Epithelial cell of proximal tubule (primary cell): Measurements from ENCODE around the gene ARHGAP12. TPM values are rescaled to one million over a fixed set of nuclear protein-coding genes. Genes with fewer than 3 reads are reported as not detected.

Experiments used
- DNase-seq: peaks from one replicate; pipeline ENCODE4 v3.0.0-alpha.2; 2011; ENCODE audit warnings: low read depth
- H3K4me3 ChIP-seq: 2 replicates; pipeline ENCODE4 v1.5.1; 2011; ENCODE audit warnings: low read depth, mild to moderate bottlenecking, low read length
- total RNA-seq: library from RNA; depleted of rRNA; stranded (reverse); fragments of >200 nt; gene quantifications from 2 replicates; pipeline ENCODE4 v1.2.3, GENCODE V29; 2015
- TF ChIP-seq, protein P1 (sequence below): conservative IDR thresholded peaks from 2 replicates; pipeline ENCODE4 v1.5.1; 2012; ENCODE audit warnings: low read depth, mild to moderate bottlenecking, low read length

The ARHGAP12 gene
- total RNA-seq, 1 donor from 2014 or later, result 13.7 TPM

DNA sequence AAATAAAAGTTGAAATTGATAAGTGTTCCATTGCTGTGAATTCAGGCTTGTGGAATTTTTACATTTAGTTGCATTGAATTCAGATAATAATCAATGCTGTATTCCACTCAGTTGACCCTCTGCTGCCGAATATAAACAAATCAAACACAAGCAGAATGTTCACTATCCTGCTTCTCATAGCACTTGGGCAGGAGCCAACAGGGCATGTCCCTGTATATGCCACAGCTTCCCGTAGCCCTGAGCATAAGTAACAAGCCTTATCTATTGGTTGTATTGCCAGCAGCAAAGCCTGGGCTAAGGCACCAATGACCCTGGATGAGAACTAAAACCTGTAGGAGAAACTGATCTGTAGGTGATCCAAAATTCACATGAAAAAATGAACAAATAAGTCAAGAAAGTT is 145.9 kb downstream of the ARHGAP12 start:
- no peak for DNase-seq
- TF ChIP-seq, protein P1, sequence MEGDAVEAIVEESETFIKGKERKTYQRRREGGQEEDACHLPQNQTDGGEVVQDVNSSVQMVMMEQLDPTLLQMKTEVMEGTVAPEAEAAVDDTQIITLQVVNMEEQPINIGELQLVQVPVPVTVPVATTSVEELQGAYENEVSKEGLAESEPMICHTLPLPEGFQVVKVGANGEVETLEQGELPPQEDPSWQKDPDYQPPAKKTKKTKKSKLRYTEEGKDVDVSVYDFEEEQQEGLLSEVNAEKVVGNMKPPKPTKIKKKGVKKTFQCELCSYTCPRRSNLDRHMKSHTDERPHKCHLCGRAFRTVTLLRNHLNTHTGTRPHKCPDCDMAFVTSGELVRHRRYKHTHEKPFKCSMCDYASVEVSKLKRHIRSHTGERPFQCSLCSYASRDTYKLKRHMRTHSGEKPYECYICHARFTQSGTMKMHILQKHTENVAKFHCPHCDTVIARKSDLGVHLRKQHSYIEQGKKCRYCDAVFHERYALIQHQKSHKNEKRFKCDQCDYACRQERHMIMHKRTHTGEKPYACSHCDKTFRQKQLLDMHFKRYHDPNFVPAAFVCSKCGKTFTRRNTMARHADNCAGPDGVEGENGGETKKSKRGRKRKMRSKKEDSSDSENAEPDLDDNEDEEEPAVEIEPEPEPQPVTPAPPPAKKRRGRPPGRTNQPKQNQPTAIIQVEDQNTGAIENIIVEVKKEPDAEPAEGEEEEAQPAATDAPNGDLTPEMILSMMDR, result no peak
- no peak overlapping the region for H3K4me3 ChIP-seq

DNA sequence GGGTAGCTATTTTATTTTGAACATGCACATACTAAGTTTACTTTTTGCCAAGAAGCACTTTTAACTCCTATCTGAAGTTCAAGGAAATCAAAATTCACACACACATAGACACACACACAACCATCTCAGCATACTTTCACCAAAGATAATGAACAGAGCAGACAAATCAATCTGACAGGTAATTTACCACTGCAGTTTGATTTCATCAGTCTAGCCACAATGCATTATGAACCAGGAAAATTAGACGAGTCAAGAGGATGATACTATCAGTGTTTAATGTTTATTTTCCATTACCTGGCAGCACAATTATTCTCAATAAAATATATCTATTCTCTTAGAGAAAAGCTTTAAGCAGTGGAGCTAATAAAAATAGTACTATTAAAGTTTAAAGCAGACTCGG is 147.9 kb downstream of the ARHGAP12 start:
- no peak overlapping the region for H3K4me3 ChIP-seq
- TF ChIP-seq, protein P1, result no peak

DNA sequence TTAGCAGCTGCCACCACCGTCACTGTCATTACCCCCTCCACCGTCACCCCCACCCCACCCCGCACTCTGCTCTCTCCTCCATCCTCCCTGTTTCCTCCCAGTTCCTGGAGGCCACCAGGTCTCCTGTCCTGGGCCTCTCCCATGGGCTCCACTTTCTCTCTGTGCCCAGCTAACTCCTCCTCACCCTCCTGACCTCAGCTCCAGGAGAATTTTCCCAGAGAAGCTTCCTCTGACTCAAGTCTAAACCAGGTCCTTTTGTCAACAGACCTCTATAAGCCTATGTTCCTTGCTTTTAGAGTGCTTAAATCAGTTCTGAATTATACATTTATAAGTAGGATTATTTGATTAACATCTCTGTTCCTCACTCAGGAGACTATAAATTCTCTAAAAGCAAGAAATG is 150.0 kb downstream of the ARHGAP12 start:
- H3K4me3 ChIP-seq, result no peak overlapping the region
- DNase-seq, result no peak
- TF ChIP-seq, protein P1, result no peak

More for the DNA sequence above, 147.9 kb downstream of the ARHGAP12 start:
- no peak for DNase-seq

DNA sequence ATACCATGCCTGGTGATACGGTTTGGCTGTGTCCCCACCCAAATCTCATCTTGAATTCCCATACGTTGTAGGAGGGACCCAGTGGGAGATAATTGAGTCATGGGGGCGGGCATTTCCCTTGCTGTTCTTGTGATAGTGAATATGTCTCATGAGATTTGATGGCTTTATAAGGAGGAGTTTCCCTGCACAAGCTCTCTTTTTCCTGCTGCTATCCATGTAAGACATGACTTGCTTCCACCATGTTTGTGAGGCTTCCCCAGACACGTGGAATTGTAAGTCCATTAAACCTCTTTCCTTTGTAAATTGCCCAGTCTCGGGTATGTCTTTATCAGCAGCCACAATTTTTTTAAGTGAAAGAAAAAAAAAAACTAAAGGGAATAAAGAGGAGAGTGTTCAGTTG is 152.5 kb downstream of the ARHGAP12 start:
- TF ChIP-seq, protein P1, result no peak
- H3K4me3 ChIP-seq, result no peak overlapping the region
- DNase-seq, result no peak

DNA sequence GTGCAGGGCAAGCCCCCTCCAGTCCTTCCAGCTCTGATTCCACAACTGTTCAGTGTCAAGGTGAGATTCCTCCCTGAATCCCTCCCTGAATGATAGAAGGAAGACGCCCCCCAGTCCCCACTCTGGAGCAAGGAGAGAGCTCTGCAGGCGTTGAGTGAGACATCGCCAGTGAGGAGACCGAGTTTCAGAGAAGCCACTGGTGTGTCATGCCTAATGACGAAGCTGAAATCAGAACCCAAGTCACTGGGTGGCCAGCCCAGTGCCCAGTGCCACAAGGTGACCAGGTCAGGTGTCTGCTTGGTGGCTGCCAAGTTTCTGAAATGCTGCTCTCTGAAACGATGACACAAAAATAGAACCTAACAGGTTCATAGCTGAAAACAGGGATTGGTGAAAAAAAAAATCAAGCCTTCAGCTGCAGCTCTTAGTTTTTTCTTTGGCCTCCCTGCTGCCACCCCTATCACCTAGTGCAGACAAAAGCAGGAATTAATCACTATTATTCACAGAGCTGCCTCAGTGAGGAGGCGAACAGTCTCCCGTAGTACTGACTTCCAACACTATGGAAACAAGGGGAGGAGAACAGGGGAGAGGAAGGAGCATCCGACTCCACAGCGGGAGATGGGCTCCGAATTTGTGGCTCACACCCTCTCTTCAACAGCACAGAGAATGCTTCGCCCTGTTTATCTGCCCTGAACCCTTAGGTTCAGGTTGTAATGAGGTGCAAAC is 153.5 kb downstream of the ARHGAP12 start:
- TF ChIP-seq, protein P1, result no peak
- no peak overlapping the region for H3K4me3 ChIP-seq
- DNase-seq, result no peak

DNA sequence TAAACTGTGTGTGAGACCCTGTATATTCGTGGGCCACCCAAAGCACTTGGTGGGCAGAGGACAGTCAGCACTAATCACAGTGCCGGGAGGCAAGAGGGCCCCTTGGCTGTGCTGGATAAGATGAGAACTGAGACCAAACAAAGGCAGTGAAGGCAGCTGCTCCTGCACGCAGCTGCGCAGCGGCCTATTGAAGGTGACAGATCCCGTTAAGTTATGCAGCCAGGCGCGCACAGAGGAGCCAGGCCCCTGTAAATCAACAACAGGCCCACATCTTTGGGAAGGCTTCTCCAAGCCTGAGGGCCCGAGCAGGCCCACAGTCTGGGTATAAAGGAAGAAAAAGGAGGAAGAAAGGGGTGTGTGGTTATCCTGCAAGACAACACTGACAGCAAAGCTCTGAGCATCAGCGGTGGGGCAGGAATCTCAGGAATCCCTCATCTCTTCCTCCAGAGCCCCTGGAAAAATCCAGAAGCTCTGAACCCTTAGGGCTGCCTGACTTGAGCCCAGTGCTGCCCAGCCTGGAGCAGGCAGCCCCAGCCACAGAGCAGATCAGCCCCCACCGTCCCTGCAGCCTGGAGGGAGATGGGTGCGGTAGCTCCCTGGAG is 154.2 kb downstream of the ARHGAP12 start:
- H3K4me3 ChIP-seq, result no peak overlapping the region
- DNase-seq, result no peak
- TF ChIP-seq, protein P1, result no peak

DNA sequence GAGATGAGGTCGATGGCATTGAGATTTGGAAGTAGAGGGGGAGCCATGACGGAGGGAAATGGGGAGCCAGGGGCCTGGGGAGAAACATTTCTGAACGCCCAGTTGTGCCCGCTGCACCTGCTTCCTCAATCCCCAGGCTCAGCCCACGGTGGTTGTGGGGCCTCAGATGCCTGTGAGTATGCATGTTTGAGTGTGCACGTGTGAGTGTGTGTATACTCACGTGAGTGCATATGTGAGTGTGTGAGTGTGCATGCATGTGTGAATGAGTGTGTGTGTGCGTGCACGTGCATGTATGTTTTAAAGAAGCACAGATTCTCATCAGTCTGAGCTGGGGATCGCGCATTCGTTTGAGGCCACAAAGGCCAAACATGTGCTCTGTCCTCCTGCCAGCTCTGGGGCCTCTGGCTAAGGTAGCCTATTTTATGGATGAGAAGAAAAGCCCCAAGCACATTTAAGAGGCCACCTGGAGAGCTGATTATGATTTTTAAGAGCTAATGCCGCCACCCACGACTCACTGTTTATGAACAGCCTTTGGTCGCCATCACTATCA is 154.8 kb downstream of the ARHGAP12 start:
- TF ChIP-seq, protein P1, result no peak
- DNase-seq, result no peak
- no peak overlapping the region for H3K4me3 ChIP-seq
